ENCODE results near the gene CRIM1.

CRIM1 gene

GRCh38 chr2:36406296-36406695, 50.7 kb downstream of the CRIM1 start:
- no peak for TF ChIP-seq NFIC (IDR thresholded peaks at IDR 0.05)
- TF ChIP-seq REST (IDR thresholded peaks at IDR 0.05; ENCODE audit: low read depth) = no peak
- no peak for TF ChIP-seq EP300 (IDR thresholded peaks at IDR 0.05; ENCODE audit: borderline replicate concordance)
- TF ChIP-seq RAD21 (IDR thresholded peaks at IDR 0.05; ENCODE audit: low read depth) = no peak
- no peak for TF ChIP-seq USF1 (IDR thresholded peaks at IDR 0.05)
- TF ChIP-seq MAX (IDR thresholded peaks at IDR 0.05) = no peak
- TF ChIP-seq CREB1 (IDR thresholded peaks at IDR 0.05; ENCODE audit: low read depth) = no peak
- TF ChIP-seq ZBTB7A (IDR thresholded peaks at IDR 0.05; ENCODE audit: low read depth) = no peak
- TF ChIP-seq YY1 (IDR thresholded peaks at IDR 0.05; ENCODE audit: low read depth) = no peak
- TF ChIP-seq FOXM1 (IDR thresholded peaks at IDR 0.05; ENCODE audit: borderline replicate concordance, low read depth) = no peak
- TF ChIP-seq CEBPB (IDR thresholded peaks at IDR 0.05) = no peak
- no peak for TF ChIP-seq TCF12 (IDR thresholded peaks at IDR 0.05; ENCODE audit: low read depth)
- TF ChIP-seq EGR1 (IDR thresholded peaks at IDR 0.05) = no peak
- no peak for TF ChIP-seq TAF1 (IDR thresholded peaks at IDR 0.05; ENCODE audit: low read depth)
- no peak for TF ChIP-seq TEAD4 (IDR thresholded peaks at IDR 0.05)

GRCh38 chr2:36407413-36407812, 51.8 kb downstream of the CRIM1 start:
- TF ChIP-seq CEBPB (IDR thresholded peaks at IDR 0.05) (no peak), YY1 (IDR thresholded peaks at IDR 0.05; ENCODE audit: low read depth) (no peak), RAD21 (IDR thresholded peaks at IDR 0.05; ENCODE audit: low read depth) (no peak), EP300 (IDR thresholded peaks at IDR 0.05; ENCODE audit: borderline replicate concordance) (no peak), TAF1 (IDR thresholded peaks at IDR 0.05; ENCODE audit: low read depth) (no peak), CREB1 (IDR thresholded peaks at IDR 0.05; ENCODE audit: low read depth) (no peak), USF1 (IDR thresholded peaks at IDR 0.05) (no peak), ZBTB7A (IDR thresholded peaks at IDR 0.05; ENCODE audit: low read depth) (no peak), REST (IDR thresholded peaks at IDR 0.05; ENCODE audit: low read depth) (no peak), TEAD4 (IDR thresholded peaks at IDR 0.05) (no peak), FOXM1 (IDR thresholded peaks at IDR 0.05; ENCODE audit: borderline replicate concordance, low read depth) (no peak), NFIC (IDR thresholded peaks at IDR 0.05) (no peak), MAX (IDR thresholded peaks at IDR 0.05) (no peak), EGR1 (IDR thresholded peaks at IDR 0.05) (no peak), TCF12 (IDR thresholded peaks at IDR 0.05; ENCODE audit: low read depth) (no peak)

GRCh38 chr2:36408198-36408703, 52.7 kb downstream of the CRIM1 start:
- TF ChIP-seq TEAD4 (IDR thresholded peaks at IDR 0.05) (no peak), NFIC (IDR thresholded peaks at IDR 0.05) (no peak), EP300 (IDR thresholded peaks at IDR 0.05; ENCODE audit: borderline replicate concordance) (no peak), RAD21 (IDR thresholded peaks at IDR 0.05; ENCODE audit: low read depth) (no peak), MAX (IDR thresholded peaks at IDR 0.05) (no peak), CREB1 (IDR thresholded peaks at IDR 0.05; ENCODE audit: low read depth) (no peak)

GRCh38 chr2:36409335-36409734, 53.8 kb downstream of the CRIM1 start:
- TF ChIP-seq USF1 (IDR thresholded peaks at IDR 0.05) (no peak), ZBTB7A (IDR thresholded peaks at IDR 0.05; ENCODE audit: low read depth) (no peak), RAD21 (IDR thresholded peaks at IDR 0.05; ENCODE audit: low read depth) (no peak), EGR1 (IDR thresholded peaks at IDR 0.05) (no peak), REST (IDR thresholded peaks at IDR 0.05; ENCODE audit: low read depth) (no peak), NFIC (IDR thresholded peaks at IDR 0.05) (no peak), TCF12 (IDR thresholded peaks at IDR 0.05; ENCODE audit: low read depth) (no peak), TAF1 (IDR thresholded peaks at IDR 0.05; ENCODE audit: low read depth) (no peak), YY1 (IDR thresholded peaks at IDR 0.05; ENCODE audit: low read depth) (no peak)
